H1 (cell line): ENCODE data around the gene RECK. TPM values are rescaled to one million over a fixed set of nuclear protein-coding genes. Genes with fewer than 3 reads are reported as not detected.
"Not testable (repeated sequence)": the region's sequence is repeated elsewhere in the genome, so short reads cannot be mapped to it uniquely, and the experiment has no call there.

Source experiments
- CTCF ChIA-PET: fragments of 300-600 bp; sonication (Branson Sonifier 250); formaldehyde crosslinking; loops from one replicate; lab custom pipeline; 2021; ENCODE audit not compliant: partially characterized antibody; lab: Charles Lee
- POLR2A ChIA-PET: fragments of 300-600 bp; sonication (Branson Sonifier 250); formaldehyde crosslinking; loops from one replicate; lab custom pipeline; 2021; ENCODE audit warnings: inconsistent platforms; ENCODE audit not compliant: partially characterized antibody; lab: Charles Lee
- DNase-seq, 2 experiments: peaks; one replicate each; pipeline versions ENCODE4 v3.0.0 to v3.0.0-alpha.2; 2010 to 2022; ENCODE audit warnings: low spot score in 2 of 2, low read depth in 1 of 2, mixed read lengths in 1 of 2
- FAIRE-seq: peaks from 2 replicates; lab custom pipeline; 2011; peaks lifted over from hg19 to GRCh38; lab: Jason Lieb, UNC
- H2AFZ ChIP-seq: 2 replicates; pipeline ENCODE4 v1.8.1; 2012; ENCODE audit warnings: low read length, inconsistent platforms
- H2AK5ac ChIP-seq: 2 replicates; pipeline ENCODE4 v1.6.1; 2013; ENCODE audit warnings: low read depth, low read length
- H2BK120ac ChIP-seq: replicated peaks from 2 replicates; pipeline ENCODE3; 2013; ENCODE audit warnings: low read depth, low read length, inconsistent platforms
- H2BK12ac ChIP-seq: 2 replicates; pipeline ENCODE4 v1.6.1; 2013; ENCODE audit warnings: low read depth, low read length
- H2BK15ac ChIP-seq: 2 replicates; pipeline ENCODE4 v1.6.1; 2013; ENCODE audit warnings: low read length
- H2BK20ac ChIP-seq: 2 replicates; pipeline ENCODE4 v1.6.1; 2013; ENCODE audit warnings: low read length
- H2BK5ac ChIP-seq: 2 replicates; pipeline ENCODE4 v1.6.1; 2013; ENCODE audit warnings: low read depth, low read length
- H3K14ac ChIP-seq: 2 replicates; pipeline ENCODE4 v1.6.1; 2013; ENCODE audit warnings: inconsistent platforms; ENCODE audit not compliant: insufficient read length
- H3K18ac ChIP-seq: 2 replicates; pipeline ENCODE4 v1.6.1; 2013; ENCODE audit warnings: low read length; ENCODE audit errors: extremely low read depth
- H3K23ac ChIP-seq: 2 replicates; pipeline ENCODE4 v1.6.1; 2013; ENCODE audit warnings: inconsistent platforms; ENCODE audit not compliant: insufficient read length
- H3K23me2 ChIP-seq: 2 replicates; pipeline ENCODE4 v1.6.1; 2013; ENCODE audit warnings: low read depth, low read length
- H3K27ac ChIP-seq: 2 replicates; pipeline ENCODE4 v1.6.1; 2011; ENCODE audit warnings: low read depth, low read length, inconsistent platforms
- H3K27me3 ChIP-seq, 4 experiments: replicated peaks in 1 of 4; 1 replicate in 1 of 4; 2 replicates in 3 of 4; pipeline versions ENCODE4 v1.6.1 to v1.8.1; 2011 to 2013; ENCODE audit warnings: low read length in 3 of 4, mild to moderate bottlenecking in 3 of 4, inconsistent platforms in 2 of 4, mixed read lengths in 2 of 4, moderate library complexity in 1 of 4; ENCODE audit not compliant: control insufficient read depth in 3 of 4, insufficient read depth in 3 of 4; ENCODE audit errors: extremely low read depth in 1 of 4
- H3K36me3 ChIP-seq, 4 experiments: 2 replicates each; pipeline versions ENCODE4 v1.6.1 to v1.8.1; 2011 to 2013; ENCODE audit warnings: mild to moderate bottlenecking in 4 of 4, low read length in 3 of 4, moderate library complexity in 2 of 4, control low read depth in 1 of 4, inconsistent platforms in 1 of 4; ENCODE audit not compliant: insufficient read depth in 4 of 4, control insufficient read depth in 2 of 4
- H3K4ac ChIP-seq: replicated peaks from 2 replicates; pipeline ENCODE3; 2013; ENCODE audit warnings: low read length, low read depth, mixed read lengths, inconsistent platforms; ENCODE audit not compliant: insufficient read length
- H3K4me1 ChIP-seq, 4 experiments: replicated peaks in 1 of 4; 1 replicate in 1 of 4; 2 replicates in 3 of 4; pipeline versions ENCODE4 v1.6.1 to v1.8.1; 2011 to 2013; ENCODE audit warnings: low read length in 3 of 4, inconsistent platforms in 2 of 4, mixed read lengths in 1 of 4; ENCODE audit not compliant: insufficient read depth in 4 of 4, control insufficient read depth in 3 of 4
- H3K4me2 ChIP-seq, 2 experiments: 2 replicates each; pipeline versions ENCODE4 v1.6.1 to v1.8.1; 2011 to 2013; ENCODE audit warnings: low read depth in 2 of 2, low read length in 2 of 2, control low read depth in 1 of 2, inconsistent platforms in 1 of 2, mild to moderate bottlenecking in 1 of 2; ENCODE audit not compliant: insufficient read depth in 1 of 2
- H3K4me3 ChIP-seq, 4 experiments: fragments of 200-600, 300-600 bp in 1 of 4; sonication (generic), shearing (Covaris generic), sonication (Bioruptor Twin) in 1 of 4; 2 replicates each; pipeline versions ENCODE4 v1.5.1 to v1.8.1; 2011 to 2016; ENCODE audit warnings: low read length in 4 of 4, low read depth in 3 of 4, control low read depth in 2 of 4, inconsistent platforms in 2 of 4, mild to moderate bottlenecking in 2 of 4, mixed read lengths in 1 of 4, moderate library complexity in 1 of 4; ENCODE audit not compliant: insufficient read depth in 2 of 4; ENCODE audit errors: extremely low read depth in 1 of 4
- H3K56ac ChIP-seq: replicated peaks from 2 replicates; pipeline ENCODE3; 2013; ENCODE audit warnings: low read depth, mild to moderate bottlenecking, mixed read lengths, low read length, inconsistent platforms; ENCODE audit not compliant: insufficient read length
- H3K79me1 ChIP-seq: 2 replicates; pipeline ENCODE4 v1.6.1; 2013; ENCODE audit warnings: low read depth, low read length, control low read depth
- H3K79me2 ChIP-seq, 2 experiments: 2 replicates each; pipeline versions ENCODE4 v1.6.1 to v1.8.1; 2012 to 2013; ENCODE audit warnings: low read length in 2 of 2, mild to moderate bottlenecking in 2 of 2, inconsistent platforms in 1 of 2; ENCODE audit not compliant: insufficient read depth in 2 of 2, control insufficient read depth in 1 of 2
- H3K9ac ChIP-seq, 4 experiments: replicated peaks in 1 of 4; 1 replicate in 1 of 4; 2 replicates in 3 of 4; pipeline versions ENCODE4 v1.6.1 to v1.8.1; 2011 to 2013; ENCODE audit warnings: low read depth in 3 of 4, low read length in 3 of 4, control low read depth in 2 of 4, mild to moderate bottlenecking in 2 of 4, moderate library complexity in 2 of 4, inconsistent platforms in 1 of 4; ENCODE audit errors: extremely low read depth in 1 of 4
- H3K9me3 ChIP-seq, 2 experiments: 2 replicates each; pipeline versions ENCODE4 v1.6.1 to v1.8.1; 2012 to 2013; ENCODE audit warnings: mild to moderate bottlenecking in 2 of 2, moderate library complexity in 2 of 2, control low read depth in 1 of 2, inconsistent platforms in 1 of 2, low read depth in 1 of 2, low read length in 1 of 2, mixed read lengths in 1 of 2; ENCODE audit not compliant: insufficient read depth in 2 of 2
- H4K20me1 ChIP-seq, 2 experiments: replicated peaks in 1 of 2; 2 replicates each; pipeline versions ENCODE3 to v1.8.1; 2011 to 2013; ENCODE audit warnings: inconsistent platforms in 2 of 2, low read length in 2 of 2, mild to moderate bottlenecking in 1 of 2; ENCODE audit not compliant: insufficient read depth in 2 of 2, control insufficient read depth in 1 of 2
- H4K5ac ChIP-seq: 2 replicates; pipeline ENCODE4 v1.6.1; 2013; ENCODE audit warnings: low read length, low read depth, mixed read lengths, inconsistent platforms; ENCODE audit not compliant: insufficient read length
- H4K8ac ChIP-seq: 2 replicates; pipeline ENCODE4 v1.8.0; 2013; ENCODE audit warnings: mild to moderate bottlenecking, moderate library complexity, low read length, inconsistent platforms; ENCODE audit not compliant: insufficient read depth; ENCODE audit errors: extremely low read depth
- H4K91ac ChIP-seq: replicated peaks from 2 replicates; pipeline ENCODE3; 2013; ENCODE audit warnings: low read length, mixed read lengths, inconsistent platforms; ENCODE audit not compliant: insufficient read length
- WGBS, 2 experiments: shearing (Covaris generic) in 1 of 2; methylation state at CpG; one replicate each; pipeline versions ENCODE4 v1.1.6 to v1.1.7; 2013 to 2015; ENCODE audit warnings: low lambda C conversion rate in 2 of 2, mixed read lengths in 2 of 2, inconsistent platforms in 1 of 2, low coverage in 1 of 2, missing lambda C conversion rate in 1 of 2; ENCODE audit not compliant: insufficient replicate concordance in 2 of 2, insufficient coverage in 1 of 2, insufficient read length in 1 of 2; ENCODE audit errors: extremely low coverage in 1 of 2, missing lambda C conversion rate in 1 of 2; 5-methylcytosine and 5-hydroxymethylcytosine counted together
- polyA plus RNA-seq, 7 experiments: library from polyadenylated mRNA; depleted of rRNA in 3 of 7; stranded (reverse) in 5 of 7; unstranded in 2 of 7; fragments of >200 nt in 5 of 7; fragments of 200-250 nt in 2 of 7; gene quantifications; 1 replicate in 5 of 7; 2 replicates in 1 of 7; 4 replicates in 1 of 7; pipeline versions ENCODE4 v1.2.1 to v1.2.3, GENCODE V29; 2011 to 2013; ENCODE audit warnings: missing spikeins in 2 of 7, mixed read lengths in 2 of 7
- total RNA-seq: library from RNA; stranded (reverse); fragmentation: NEBNext Ultra II Directional; extraction: Animal tissue kit (Norgen Biotek cat#: 25700); gene quantifications from 2 replicates; pipeline ENCODE4 v1.2.1, GENCODE V29; 2021

Gene RECK
- total and polyA plus RNA-seq, 2 of the 8 experiments (the other 6 are each of a cell fraction or from before 2014, with no cell fraction given): 5.4 to 9.8 TPM

DNA sequence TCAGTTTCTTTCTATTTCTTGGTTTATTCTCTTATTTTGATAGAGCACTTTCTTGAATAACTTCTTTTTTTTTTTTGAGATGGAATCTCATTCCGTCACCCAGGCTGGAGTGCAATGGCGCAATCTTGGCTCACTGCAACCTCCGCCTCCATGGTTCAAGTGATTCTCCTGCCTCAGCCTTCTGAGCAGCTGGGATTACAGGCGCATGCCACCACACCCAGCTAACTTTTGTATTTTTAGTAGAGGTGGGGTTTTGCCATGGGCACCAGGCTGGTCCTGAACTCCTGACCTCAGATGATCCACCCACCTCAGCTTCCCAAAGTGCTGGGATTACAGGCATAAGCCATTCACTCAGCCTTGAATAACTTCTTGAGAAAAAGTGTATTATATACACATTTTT lies 39.7 kb upstream of the RECK start:
- H3K27ac ChIP-seq, H2BK5ac ChIP-seq, DNase-seq, H3K36me3 ChIP-seq, H4K91ac ChIP-seq, H3K23me2 ChIP-seq, POLR2A ChIA-PET, H3K4me1 ChIP-seq, H3K56ac ChIP-seq, H3K18ac ChIP-seq, H3K79me1 ChIP-seq, H3K4ac ChIP-seq, H2BK120ac ChIP-seq, H3K4me3 ChIP-seq, H3K23ac ChIP-seq, H2AFZ ChIP-seq, FAIRE-seq, H4K5ac ChIP-seq, H3K14ac ChIP-seq, H2BK15ac ChIP-seq, H2BK20ac ChIP-seq, H3K79me2 ChIP-seq, H4K20me1 ChIP-seq, H3K9ac ChIP-seq, H3K9me3 ChIP-seq, H2BK12ac ChIP-seq, H2AK5ac ChIP-seq, H3K4me2 ChIP-seq, H4K8ac ChIP-seq, H3K27me3 ChIP-seq: not testable (repeated sequence)
- 87% methylated on average over 4 of the region's 4 CpGs; no CpG with 5 or more reads in 1 of the 2 experiments for WGBS, 2 experiments
- CTCF ChIA-PET: interaction anchor here (0.5 to 1.5 kb wide), 4 partner anchors 11 to 240 kb away, joined by 3 to 13 read pairs (median 4); no protein-coding TSS in a partner anchor
